Ovary (tissue), 9 donors: ENCODE data around the gene GFY. TPM values are rescaled to one million over a fixed set of nuclear protein-coding genes. Genes with fewer than 3 reads are reported as not detected.

Source experiments
- DNase-seq, 5 donors: peaks; one replicate each; pipeline ENCODE4 v3.0.0-alpha.2; 2019 to 2020
- H3K27ac ChIP-seq, 2 donors: fragments of 200-600 bp; one replicate each; pipeline versions ENCODE4 v1.5.1 to v1.8.0; 2019 to 2022
- H3K27me3 ChIP-seq: fragments of 200-600 bp; one replicate; pipeline ENCODE4 v1.8.0; 2022
- H3K36me3 ChIP-seq: fragments of 200-600 bp; sonication (generic); one replicate; pipeline ENCODE4 v1.5.1; 2019
- H3K4me1 ChIP-seq: one replicate; pipeline ENCODE4 v1.8.1; 2013; ENCODE audit warnings: mild to moderate bottlenecking, moderate library complexity; ENCODE audit not compliant: insufficient read depth
- H3K4me3 ChIP-seq: fragments of 200-600 bp; sonication (generic); one replicate; pipeline ENCODE4 v1.5.1; 2017
- H3K9me3 ChIP-seq, 2 donors: fragments of 200-600 bp in 1 of 2; sonication (generic) in 1 of 2; one replicate each; pipeline versions ENCODE4 v1.5.1 to v1.8.1; 2013 to 2019; ENCODE audit warnings: mild to moderate bottlenecking in 1 of 2, moderate library complexity in 1 of 2
- EP300 ChIP-seq: sonication (generic); formaldehyde crosslinking; IDR thresholded peaks from one replicate; pipeline ENCODE4 v1.6.1; 2017; ENCODE audit warnings: antibody characterized with exemption
- POLR2A ChIP-seq: fragments of 450-650 bp; IDR thresholded peaks from one replicate; pipeline ENCODE4 v1.6.1; 2017; ENCODE audit warnings: antibody characterized with exemption, mild to moderate bottlenecking, moderate library complexity
- WGBS, 3 donors: extraction: QIAGEN DNeasy Blood & Tissue Kit in 1 of 3; methylation state at CpG; one replicate each; pipeline versions ENCODE4 v1.1.5 to v1.1.7; 2013 to 2017; 5-methylcytosine and 5-hydroxymethylcytosine counted together
- intact Hi-C, 4 donors: fragments of 100-400 bp; cut with DNase I; formaldehyde crosslinking; loops; one replicate each; pipeline versions ENCODE4 v1.11.0 to v1.15.1; 2022 to 2023
- polyA plus RNA-seq, 2 donors: library from polyadenylated mRNA; stranded (reverse); fragments of 200-250 nt in 1 of 2; fragments of 350-450 nt in 1 of 2; fragmentation: Illumina TruSeq in 1 of 2; extraction: RNeasy Lipid Tissue Mini Kit (QIAGEN cat#74804) in 1 of 2; gene quantifications; one replicate each; pipeline ENCODE4 v1.2.3, GENCODE V29; 2013 to 2014
- total RNA-seq, 7 donors: library from RNA; depleted of rRNA in 2 of 7; stranded (reverse); fragments of >200 nt in 2 of 7; fragmentation: NEBNext Ultra II Directional in 3 of 7; extraction: Animal tissue kit (Norgen Biotek cat#: 25700) in 3 of 7; gene quantifications; one replicate each; pipeline versions ENCODE4 v1.1.0 to v1.2.4, GENCODE V29; 2016 to 2023
- TF ChIP-seq, protein P1 (sequence below), 3 donors: fragments of 450-650 bp in 2 of 3; fragments of 200-600 bp in 1 of 3; IDR thresholded peaks; one replicate each; pipeline versions ENCODE4 v1.5.1 to v1.8.0; 2016 to 2022; ENCODE audit warnings: antibody characterized with exemption in 3 of 3, mild to moderate bottlenecking in 1 of 3
- donor health status: DM: no; HTN: no; CAD: no; lungs with moderate emphysema.
- donor health status: DM: no; HTN: no; CAD: no.
- donor health status: Bipolar disorder and iron deficiency.
- donor health status: DM: yes; HTN: yes; CAD: no.
- donor health status: DM: no; HTN: no; CAD: no.
- donor health status: DM: yes; HTN: yes; CAD: no.

GFY gene
- total and polyA plus RNA-seq, 9 donors: not detected

DNA sequence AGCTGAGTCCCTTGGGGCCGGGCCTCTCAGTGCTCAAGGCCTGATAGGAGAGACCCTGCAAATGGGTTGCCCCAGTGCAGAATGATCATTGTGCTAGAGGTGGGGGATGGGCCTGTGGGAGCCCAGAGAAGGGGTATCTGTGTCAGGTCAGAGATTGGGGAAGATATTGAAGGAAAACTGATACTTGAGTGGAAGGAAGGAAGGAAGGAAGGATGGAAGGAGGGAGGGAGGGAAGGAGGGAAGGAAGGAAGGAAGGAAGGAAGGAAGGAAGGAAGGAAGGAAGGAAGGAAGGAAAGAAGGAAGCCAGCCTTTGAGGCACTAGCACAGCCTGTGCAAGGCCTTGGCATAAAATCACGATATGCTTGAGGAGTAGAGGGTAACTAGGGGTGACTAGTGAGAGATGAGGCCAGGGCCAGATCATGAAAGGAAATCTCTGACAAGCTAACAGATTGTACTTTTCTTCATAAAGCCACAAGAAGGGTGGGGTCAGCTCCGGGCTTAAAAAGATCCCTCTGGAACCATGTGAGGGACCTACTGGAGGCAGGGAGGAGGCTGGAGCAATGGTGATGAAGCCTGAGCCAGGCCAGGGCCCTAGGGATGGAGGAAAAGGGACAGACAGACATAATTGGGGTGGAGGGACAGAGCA, 13.4 kb upstream of the GFY start:
- no peak for DNase-seq
- Histone ChIP-seq H3K36me3 (no peaks in the 10 kb centered on the region), H3K4me1 (no peaks in the 10 kb centered on the region), H3K27ac (no peak overlapping the region), H3K9me3 (no peaks in the 10 kb centered on the region), H3K4me3 (no peak overlapping the region), H3K27me3 (no peaks in the 10 kb centered on the region)
- 72 to 75% (median 72%) methylated on average over 3 of the region's 3 CpGs for WGBS, 3 donors
- intact Hi-C loops: no loop called here
- no peak for TF ChIP-seq EP300
- TF ChIP-seq, protein P1, sequence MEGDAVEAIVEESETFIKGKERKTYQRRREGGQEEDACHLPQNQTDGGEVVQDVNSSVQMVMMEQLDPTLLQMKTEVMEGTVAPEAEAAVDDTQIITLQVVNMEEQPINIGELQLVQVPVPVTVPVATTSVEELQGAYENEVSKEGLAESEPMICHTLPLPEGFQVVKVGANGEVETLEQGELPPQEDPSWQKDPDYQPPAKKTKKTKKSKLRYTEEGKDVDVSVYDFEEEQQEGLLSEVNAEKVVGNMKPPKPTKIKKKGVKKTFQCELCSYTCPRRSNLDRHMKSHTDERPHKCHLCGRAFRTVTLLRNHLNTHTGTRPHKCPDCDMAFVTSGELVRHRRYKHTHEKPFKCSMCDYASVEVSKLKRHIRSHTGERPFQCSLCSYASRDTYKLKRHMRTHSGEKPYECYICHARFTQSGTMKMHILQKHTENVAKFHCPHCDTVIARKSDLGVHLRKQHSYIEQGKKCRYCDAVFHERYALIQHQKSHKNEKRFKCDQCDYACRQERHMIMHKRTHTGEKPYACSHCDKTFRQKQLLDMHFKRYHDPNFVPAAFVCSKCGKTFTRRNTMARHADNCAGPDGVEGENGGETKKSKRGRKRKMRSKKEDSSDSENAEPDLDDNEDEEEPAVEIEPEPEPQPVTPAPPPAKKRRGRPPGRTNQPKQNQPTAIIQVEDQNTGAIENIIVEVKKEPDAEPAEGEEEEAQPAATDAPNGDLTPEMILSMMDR (IDR thresholded peaks at IDR 0.05): no peak
- no peak for TF ChIP-seq POLR2A

DNA sequence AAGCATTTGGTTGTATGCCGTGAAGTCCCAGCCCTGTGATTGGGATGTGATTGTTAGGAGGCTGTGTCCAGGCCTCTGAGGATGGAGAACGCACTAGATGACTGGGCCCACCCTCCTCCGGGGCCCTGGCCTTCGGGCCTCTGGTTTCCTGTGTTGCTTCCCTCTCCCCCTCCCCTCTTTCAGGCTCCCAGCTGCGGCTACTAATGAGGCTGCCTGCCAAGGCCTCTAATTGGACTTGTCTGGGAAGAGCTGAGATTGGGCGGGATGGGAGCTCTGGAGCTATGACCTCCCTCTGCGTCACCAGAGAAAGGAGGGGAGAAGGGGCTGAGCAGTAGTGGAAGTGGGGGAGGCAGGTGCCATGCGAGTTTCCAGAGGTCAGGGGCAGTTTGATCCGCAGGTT, 11.8 kb upstream of the GFY start:
- intact Hi-C loops: no loop called here
- DNase-seq: no peak
- Histone ChIP-seq H3K4me3 (no peak overlapping the region), H3K9me3 (no peaks in the 10 kb centered on the region), H3K27me3 (no peaks in the 10 kb centered on the region), H3K36me3 (no peaks in the 10 kb centered on the region), H3K4me1 (no peaks in the 10 kb centered on the region), H3K27ac (no peak overlapping the region)
- WGBS, 3 donors: 15 to 44% (median 28%) methylated on average over 9 of the region's 9 CpGs
- TF ChIP-seq POLR2A (no peak), EP300 (no peak)
- TF ChIP-seq, protein P1 (IDR thresholded peaks at IDR 0.05): no peak

DNA sequence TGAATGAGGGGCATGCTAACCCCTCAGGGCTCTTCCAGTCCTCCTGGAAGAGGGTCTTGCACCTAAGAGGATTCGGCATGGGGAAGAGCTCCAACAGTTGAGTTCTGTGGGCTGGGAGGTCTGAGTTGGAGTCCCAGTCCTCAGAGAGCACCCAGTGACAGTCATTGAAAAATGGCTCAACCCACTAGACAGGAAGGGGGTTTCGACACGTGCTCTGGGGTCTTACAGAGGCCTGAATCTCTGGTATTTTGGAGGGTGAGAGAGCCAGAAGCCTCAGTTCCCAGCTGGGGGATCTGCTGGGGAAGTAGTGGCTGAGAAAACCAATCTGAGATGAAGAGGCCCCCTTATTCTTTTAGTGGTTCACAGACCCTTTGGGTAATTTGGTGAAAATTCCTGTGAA, 10.9 kb upstream of the GFY start:
- WGBS, 3 donors: 84 to 90% (median 87%) methylated on average over 3 of the region's 3 CpGs
- Histone ChIP-seq H3K27ac (no peak overlapping the region), H3K9me3 (no peaks in the 10 kb centered on the region), H3K4me1 (no peaks in the 10 kb centered on the region), H3K4me3 (no peak overlapping the region), H3K36me3 (no peaks in the 10 kb centered on the region), H3K27me3 (no peaks in the 10 kb centered on the region)
- TF ChIP-seq, protein P1 (IDR thresholded peaks at IDR 0.05): no peak
- TF ChIP-seq EP300 (no peak), POLR2A (no peak)
- intact Hi-C loops: no loop called here
- DNase-seq: no peak

DNA sequence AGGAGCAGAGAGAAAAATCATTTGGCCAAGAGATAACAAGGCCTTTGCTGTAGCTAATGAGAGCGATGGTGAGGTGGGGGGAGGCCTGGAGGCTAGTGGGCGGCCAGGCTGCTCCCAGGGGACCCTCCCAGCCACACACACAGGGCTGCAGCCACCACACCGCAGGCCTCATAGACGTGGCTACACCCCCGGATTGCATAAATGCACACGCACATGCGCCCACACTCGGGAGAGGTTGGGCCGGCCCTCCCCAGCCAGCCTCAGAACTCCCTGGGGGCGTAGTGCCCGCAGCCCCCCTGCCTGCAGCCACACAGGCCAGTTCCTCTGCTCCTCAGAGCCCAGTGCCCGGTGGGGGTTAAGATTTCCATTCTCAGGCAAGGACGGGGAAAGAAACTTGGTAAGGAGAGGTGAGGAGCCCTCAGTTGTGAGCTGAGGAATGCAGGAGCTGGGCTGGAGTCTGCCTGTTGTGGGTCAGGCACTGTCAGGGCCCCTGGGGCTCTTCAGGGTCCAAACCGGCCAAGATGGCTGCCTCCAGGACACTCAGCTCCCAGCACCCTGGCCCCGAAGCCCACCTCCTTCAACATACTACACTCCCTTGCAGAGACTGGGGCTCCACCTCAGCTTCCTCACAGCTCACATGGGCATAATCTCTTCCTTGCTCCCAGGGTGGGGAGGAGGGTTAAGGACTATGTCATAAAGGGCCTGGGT, 9.9 kb upstream of the GFY start:
- Histone ChIP-seq H3K27ac (no peak overlapping the region), H3K36me3 (no peaks in the 10 kb centered on the region), H3K4me3 (no peak overlapping the region), H3K27me3 (no peaks in the 10 kb centered on the region), H3K4me1 (no peaks in the 10 kb centered on the region), H3K9me3 (no peaks in the 10 kb centered on the region)
- DNase-seq: no peak
- intact Hi-C loops: no loop called here
- TF ChIP-seq, protein P1 (IDR thresholded peaks at IDR 0.05): no peak
- TF ChIP-seq EP300 (no peak), POLR2A (no peak)
- 26 to 38% (median 31%) methylated on average over 15 of the region's 15 CpGs for WGBS, 3 donors
